GM19239 (cell line): ENCODE results near the gene PLCXD3.
"Not testable (repeated sequence)": the region's sequence is repeated elsewhere in the genome, so short reads cannot be mapped to it uniquely, and the experiment has no call there.

Experiments used
- DNase-seq: peaks from one replicate; pipeline ENCODE4 v3.0.0; 2011; ENCODE audit warnings: low spot score; ENCODE audit not compliant: insufficient read length
- FAIRE-seq: peaks from 2 replicates; lab custom pipeline; 2011; peaks lifted over from hg19 to GRCh38; lab: Jason Lieb, UNC

Gene PLCXD3

DNA sequence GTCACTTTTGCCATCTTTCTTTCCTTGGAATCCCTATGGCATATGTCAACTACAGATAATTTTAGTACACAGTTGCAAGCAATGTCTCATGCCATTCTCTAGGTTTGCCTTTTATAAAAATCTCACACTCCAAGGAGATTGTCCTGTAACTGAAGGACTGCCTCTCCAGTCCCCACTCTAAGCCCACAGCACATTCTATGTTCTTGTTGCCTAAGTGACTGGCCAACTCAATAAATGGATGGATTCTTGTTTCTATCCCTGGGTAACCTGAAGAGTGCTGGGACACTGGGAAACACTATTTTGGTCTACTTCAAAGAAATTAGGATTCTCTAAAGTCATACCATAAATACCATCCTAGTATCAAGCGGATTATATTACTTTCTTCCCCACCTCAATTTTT is 145.0 kb downstream of the PLCXD3 start:
- FAIRE-seq (peak; percentile 26), DNase-seq (no peak)

DNA sequence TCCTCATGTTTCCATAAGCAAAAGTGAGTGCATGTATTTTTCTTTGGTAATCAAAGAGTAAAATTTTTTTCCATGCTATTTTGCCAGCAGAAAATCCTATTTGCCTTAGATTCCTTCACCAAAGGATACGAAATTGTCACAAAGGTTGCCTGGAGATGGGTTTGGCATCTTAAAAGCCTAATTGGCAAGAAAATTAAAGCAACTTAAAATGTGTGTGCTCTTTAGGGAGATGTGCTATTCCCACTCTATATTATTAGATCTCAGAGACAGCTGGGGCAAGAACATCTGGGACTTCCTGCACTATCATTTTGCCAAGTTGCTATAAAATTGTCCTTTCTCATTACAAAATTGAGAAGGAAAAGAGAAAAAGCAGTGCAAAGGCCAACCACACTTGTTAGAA is 146.1 kb downstream of the PLCXD3 start:
- FAIRE-seq (no peak), DNase-seq (no peak)

DNA sequence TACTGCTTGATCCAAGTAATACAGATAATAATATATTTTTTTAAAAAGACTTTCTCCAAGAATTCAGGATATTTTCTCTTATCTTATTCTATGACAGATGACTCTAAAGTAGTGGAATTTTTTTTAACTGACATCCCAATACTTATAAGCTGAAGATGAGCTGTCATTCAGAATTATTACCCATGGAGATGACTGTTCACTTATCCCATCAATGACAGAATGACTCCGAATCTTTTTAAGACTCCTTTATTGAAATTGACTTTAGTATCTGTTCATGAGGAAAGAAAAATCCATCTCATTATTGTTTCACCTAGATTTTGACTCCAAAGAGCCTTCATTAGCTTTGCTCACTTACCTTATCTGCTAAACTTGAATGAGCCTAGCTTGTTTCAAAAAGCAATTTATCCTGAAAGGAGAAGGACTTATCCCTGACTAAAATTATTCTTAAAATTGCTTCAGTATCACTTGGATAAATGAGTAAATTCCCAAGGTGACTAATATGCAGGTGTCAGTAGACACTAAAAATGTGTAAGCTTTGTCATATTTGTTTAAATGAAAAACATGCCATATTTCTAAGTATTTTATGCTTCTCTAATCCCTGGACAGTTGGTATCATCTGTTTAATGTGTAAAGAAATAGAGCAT is 146.9 kb downstream of the PLCXD3 start:
- FAIRE-seq, result no peak
- no peak for DNase-seq

DNA sequence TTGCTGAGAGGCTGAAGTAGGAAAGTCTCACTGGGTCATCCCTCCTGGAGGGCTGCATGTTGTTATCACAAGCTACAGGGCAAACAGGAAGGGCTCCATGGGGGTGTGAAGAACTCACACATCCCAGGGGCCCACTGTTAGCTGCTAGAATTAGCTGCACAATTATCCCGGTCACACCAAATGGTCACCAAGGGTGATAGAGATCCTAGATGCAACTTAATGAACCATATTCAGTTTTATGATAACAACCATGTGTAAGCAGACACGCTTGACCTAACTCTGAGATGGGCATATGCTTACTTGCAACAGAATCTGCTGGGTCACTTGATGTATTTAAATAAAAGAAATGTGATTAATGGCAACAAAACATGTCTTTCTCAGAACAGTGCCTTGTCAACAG is 153.6 kb downstream of the PLCXD3 start:
- no peak for FAIRE-seq
- no peak for DNase-seq

- FAIRE-seq (no peak), DNase-seq (no peak)
These were observed 160.6 kb downstream of the PLCXD3 start for GRCh38 chr5:41349846-41350245.

- DNase-seq, result no peak
- no peak for FAIRE-seq
These were observed 162.8 kb downstream of the PLCXD3 start for GRCh38 chr5:41347569-41347968.

GRCh38 chr5:41346609-41347008 is 163.8 kb downstream of the PLCXD3 start:
- FAIRE-seq (no peak), DNase-seq (no peak)

DNA sequence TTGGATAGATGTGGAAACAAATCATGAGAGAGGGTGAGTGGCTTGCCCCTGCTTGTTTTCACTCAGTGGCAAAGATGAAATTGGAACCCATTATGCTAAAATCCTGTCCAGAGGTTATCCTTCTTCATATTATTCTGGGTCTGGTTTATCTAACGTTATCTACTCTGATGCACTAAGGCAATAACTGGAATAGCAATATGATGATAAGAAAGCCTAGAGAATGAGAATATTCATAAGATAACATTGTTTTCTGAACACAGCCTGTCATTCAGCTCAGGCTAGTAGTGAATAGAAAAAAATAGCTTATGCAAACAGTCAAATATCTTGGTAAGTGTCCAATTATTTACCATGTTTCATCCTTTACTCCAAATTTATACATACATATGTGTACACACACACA is 165.1 kb downstream of the PLCXD3 start:
- FAIRE-seq, result no peak

GRCh38 chr5:41339339-41339738 is 171.1 kb downstream of the PLCXD3 start:
- no peak for FAIRE-seq

More for the DNA sequence above, 165.1 kb downstream of the PLCXD3 start:
- no peak for DNase-seq

DNA sequence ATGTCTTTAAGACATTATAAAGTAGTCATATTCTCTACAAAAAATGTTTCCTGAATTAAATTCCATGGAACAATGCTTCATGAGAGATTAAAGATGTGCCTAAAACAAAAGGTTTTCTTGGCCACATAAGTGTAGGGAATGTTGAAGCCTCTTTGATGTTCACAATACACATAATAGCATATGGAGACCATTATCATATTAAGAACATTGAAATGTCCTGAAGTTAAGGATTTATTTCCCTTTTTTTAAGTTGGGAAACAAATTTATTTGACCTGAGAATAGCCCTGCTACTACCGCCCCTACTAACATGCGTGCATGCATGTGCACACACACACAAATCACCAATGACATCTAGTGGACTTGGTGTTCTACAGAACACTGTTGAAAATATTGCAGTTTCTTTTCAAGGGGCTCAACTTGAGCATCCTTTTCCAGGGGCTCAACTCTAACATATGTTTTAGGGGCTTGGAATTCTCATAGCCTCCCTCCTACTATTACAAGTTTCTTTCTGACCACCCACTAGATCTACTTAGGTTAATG is 172.2 kb downstream of the PLCXD3 start:
- DNase-seq (no peak), FAIRE-seq (no peak)

More at GRCh38 chr5:41339339-41339738, 171.1 kb downstream of the PLCXD3 start:
- DNase-seq, result no peak

DNA sequence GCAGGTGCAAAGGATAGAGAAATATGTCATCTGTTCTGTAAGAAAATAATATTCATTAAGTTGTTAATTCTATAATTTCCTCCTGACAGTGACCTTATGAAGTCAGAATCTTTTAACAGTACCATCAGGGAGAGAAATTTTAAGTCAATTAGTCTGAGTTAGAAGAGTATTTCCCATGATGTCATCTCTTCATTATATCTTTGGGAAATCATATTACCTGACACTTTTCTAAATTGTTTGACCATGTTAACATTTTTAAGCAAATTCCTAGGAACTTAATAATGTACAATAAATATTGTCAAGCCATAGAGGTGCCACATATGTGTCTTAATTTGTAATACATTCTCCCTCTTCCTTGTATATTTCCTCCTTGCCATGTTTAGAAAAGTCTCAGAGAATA is 172.7 kb downstream of the PLCXD3 start:
- no peak for DNase-seq

DNA sequence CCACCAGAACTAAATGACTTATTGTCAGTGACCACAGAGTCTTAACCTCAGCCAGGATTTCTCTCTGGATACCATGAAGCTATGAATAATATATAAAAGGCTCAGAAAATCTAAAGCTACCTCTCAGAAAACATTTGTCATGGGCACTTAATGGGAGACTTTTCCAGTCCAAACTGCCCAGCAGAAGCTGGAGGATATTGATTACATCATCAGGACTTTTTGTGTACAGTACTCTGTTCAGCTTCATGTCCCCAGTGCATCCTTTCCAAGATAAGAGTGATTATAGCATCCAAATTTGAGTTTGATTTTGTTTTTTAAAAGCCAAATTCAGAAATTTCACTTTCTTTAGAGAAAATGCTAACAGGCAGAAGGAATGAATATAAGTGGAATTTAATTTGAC is 173.2 kb downstream of the PLCXD3 start:
- FAIRE-seq (no peak), DNase-seq (no peak)

More for the DNA sequence above, 172.7 kb downstream of the PLCXD3 start:
- FAIRE-seq, result no peak

GRCh38 chr5:41336471-41336870 is 173.9 kb downstream of the PLCXD3 start:
- FAIRE-seq, result no peak
- no peak for DNase-seq

GRCh38 chr5:41335596-41336181 is 174.7 kb downstream of the PLCXD3 start:
- FAIRE-seq, result no peak

GRCh38 chr5:41334758-41335157 is 175.6 kb downstream of the PLCXD3 start:
- no peak for DNase-seq

More at GRCh38 chr5:41335596-41336181, 174.7 kb downstream of the PLCXD3 start:
- DNase-seq, result no peak

GRCh38 chr5:41334221-41334620 is 176.2 kb downstream of the PLCXD3 start:
- FAIRE-seq (no peak), DNase-seq (no peak)

More at GRCh38 chr5:41334758-41335157, 175.6 kb downstream of the PLCXD3 start:
- FAIRE-seq, result no peak

DNA sequence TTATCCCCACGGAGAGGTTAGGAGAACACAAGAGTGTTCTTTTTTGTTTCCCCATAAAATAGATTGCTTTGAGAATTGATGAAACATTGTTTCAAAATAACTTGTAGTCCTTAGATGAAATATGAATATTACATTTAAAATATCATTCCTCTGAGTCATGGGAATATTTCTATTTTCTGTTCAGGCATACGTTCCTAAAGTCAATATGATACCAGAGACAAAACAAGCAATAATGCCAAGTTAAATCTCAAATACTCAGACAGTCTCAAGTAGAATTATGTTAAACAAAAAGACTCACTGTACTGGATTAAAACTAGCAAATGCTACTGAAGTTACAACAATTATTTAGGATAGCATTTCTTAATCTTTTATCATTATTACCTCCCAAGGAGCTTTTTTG is 185.3 kb downstream of the PLCXD3 start:
- DNase-seq (no peak), FAIRE-seq (no peak)

DNA sequence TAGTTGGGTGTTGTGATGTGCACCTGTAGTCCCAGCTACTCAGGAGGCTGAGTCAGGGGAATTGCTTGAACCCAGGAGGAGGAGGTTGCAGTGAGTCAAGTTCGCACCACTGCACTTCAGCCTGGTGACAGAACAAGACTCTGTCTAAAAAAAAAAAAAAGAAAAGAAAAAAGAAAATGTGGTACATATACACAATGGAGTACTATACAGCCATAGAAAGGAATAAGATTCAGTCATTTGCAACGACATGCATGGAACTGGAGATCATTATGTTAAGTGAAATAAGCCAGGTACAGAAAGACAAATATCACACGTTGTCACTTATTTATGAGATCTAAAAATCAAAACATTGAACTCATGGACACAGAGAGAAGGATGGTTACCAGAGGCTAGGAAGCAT is 187.6 kb downstream of the PLCXD3 start:
- not testable (repeated sequence) for FAIRE-seq, DNase-seq

DNA sequence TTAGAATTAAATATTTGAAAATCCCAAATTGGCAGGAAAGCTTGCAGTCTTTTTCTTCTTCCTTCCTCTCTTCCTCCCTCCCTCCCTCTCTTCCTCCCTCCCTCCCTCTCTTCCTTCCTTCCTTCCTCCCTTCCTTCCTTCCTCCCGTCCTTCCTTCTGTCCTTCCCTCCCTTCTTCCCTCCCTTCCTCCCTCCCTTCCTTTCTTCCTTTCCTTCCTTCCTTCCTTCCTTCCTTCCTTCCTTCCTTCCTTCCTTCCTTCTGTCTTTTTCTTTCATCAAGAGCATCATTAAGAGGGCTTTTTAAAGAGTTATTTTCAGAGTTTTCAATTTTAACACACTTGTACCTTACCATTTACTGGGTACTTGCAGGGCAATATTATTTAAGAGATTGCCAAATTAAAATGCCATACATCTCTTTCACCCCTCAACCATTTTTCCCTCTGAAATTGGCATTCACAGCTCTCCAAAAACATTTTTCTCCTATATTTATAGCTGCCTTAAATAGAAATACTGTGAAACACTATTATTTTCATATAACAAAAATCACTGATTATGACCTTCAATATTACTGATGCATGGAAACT is 197.8 kb downstream of the PLCXD3 start:
- FAIRE-seq, result no peak

GRCh38 chr5:41312066-41312465 is 198.3 kb downstream of the PLCXD3 start:
- FAIRE-seq, result no peak

More for the DNA sequence above, 197.8 kb downstream of the PLCXD3 start:
- no peak for DNase-seq

DNA sequence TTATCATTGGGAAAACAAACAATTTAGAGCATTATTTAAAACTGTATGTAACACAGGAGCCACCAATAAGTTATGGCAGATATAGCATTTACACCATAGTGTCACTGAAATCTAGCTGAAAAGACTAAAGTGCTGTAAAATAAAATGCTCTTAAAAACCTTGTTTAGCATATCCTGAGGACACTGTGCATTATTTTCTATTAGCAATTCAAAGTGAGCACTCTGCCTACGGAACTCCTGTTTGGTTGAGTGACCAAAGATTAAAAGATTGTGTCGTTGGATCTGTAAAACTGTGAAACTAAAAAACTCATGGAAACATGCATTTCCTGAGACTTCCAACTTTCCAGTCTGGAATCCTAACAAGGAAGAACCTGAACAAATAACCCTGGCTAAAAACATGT is 201.1 kb downstream of the PLCXD3 start:
- DNase-seq (no peak), FAIRE-seq (no peak)

More at GRCh38 chr5:41312066-41312465, 198.3 kb downstream of the PLCXD3 start:
- no peak for DNase-seq
